SU-DHL-6 (cell line): Measurements from ENCODE around the gene UBAC2.

ENCODE experiments used
- H2AFZ ChIP-seq: fragments of 200-600 bp; sonication (generic); 2 replicates; pipeline ENCODE4 v1.6.1; 2014; ENCODE audit warnings: low read depth, mild to moderate bottlenecking, moderate library complexity, mixed read lengths, antibody characterized with exemption, low read length; ENCODE audit not compliant: severe bottlenecking
- H3F3A ChIP-seq: fragments of 200-600 bp; shearing (Covaris generic); 2 replicates; pipeline ENCODE4 v1.6.0; 2016; ENCODE audit warnings: antibody characterized with exemption, mild to moderate bottlenecking; ENCODE audit not compliant: insufficient read depth
- H3K27ac ChIP-seq: fragments of 200-600 bp; sonication (generic); 2 replicates; pipeline ENCODE4 v1.5.1; 2016; ENCODE audit warnings: low read depth, mild to moderate bottlenecking, low read length, moderate library complexity, mixed read lengths
- H3K27me3 ChIP-seq: fragments of 200-600 bp; sonication (generic), shearing (Covaris generic); 2 replicates; pipeline ENCODE4 v1.6.0; 2014; ENCODE audit warnings: mild to moderate bottlenecking, low read length
- H3K36me3 ChIP-seq: fragments of 200-600 bp; sonication (generic); 2 replicates; pipeline ENCODE4 v1.6.1; 2014; ENCODE audit warnings: mild to moderate bottlenecking, low read length, mixed read lengths
- H3K4me2 ChIP-seq: fragments of 300-600, 200-600 bp; shearing (Covaris generic), sonication (generic); 2 replicates; pipeline ENCODE4 v1.6.0; 2014; ENCODE audit warnings: low read length, low read depth, mild to moderate bottlenecking; ENCODE audit not compliant: poor library complexity, severe bottlenecking
- H3K4me3 ChIP-seq: fragments of 200-600 bp; sonication (generic); 2 replicates; pipeline ENCODE4 v1.5.1; 2014; ENCODE audit warnings: antibody characterized with exemption, low read length, mild to moderate bottlenecking, mixed read lengths; ENCODE audit not compliant: insufficient read depth, poor library complexity, severe bottlenecking
- H3K79me2 ChIP-seq: fragments of 200-600 bp; sonication (generic); 2 replicates; pipeline ENCODE4 v1.6.1; 2014; ENCODE audit warnings: mild to moderate bottlenecking, low read length, moderate library complexity; ENCODE audit not compliant: insufficient read depth
- H3K9ac ChIP-seq: fragments of 200-600 bp; sonication (generic); 2 replicates; pipeline ENCODE4 v1.7.0; 2014; ENCODE audit warnings: mild to moderate bottlenecking, low read length
- H3K9me2 ChIP-seq: fragments of 200-600 bp; sonication (generic); replicated peaks from 2 replicates; pipeline ENCODE4 v1.6.1; 2014; ENCODE audit warnings: low read length; ENCODE audit not compliant: insufficient read depth
- H3K9me3 ChIP-seq: fragments of 200-600 bp; sonication (generic); 2 replicates; pipeline ENCODE4 v1.6.1; 2014; ENCODE audit warnings: low read length, mixed read lengths; ENCODE audit not compliant: insufficient read depth
- H4K20me1 ChIP-seq: fragments of 200-600 bp; sonication (generic); 2 replicates; pipeline ENCODE4 v1.6.1; 2014; ENCODE audit warnings: low read depth, mild to moderate bottlenecking, antibody characterized with exemption, low read length, moderate library complexity, mixed read lengths
- CTCF ChIP-seq: fragments of 200-600 bp; sonication (generic); IDR thresholded peaks from one replicate; pipeline ENCODE4 v1.5.1; 2017; ENCODE audit warnings: antibody characterized with exemption, mild to moderate bottlenecking, low read length, moderate library complexity; ENCODE audit not compliant: insufficient read depth, poor library complexity, severe bottlenecking
- EZH2phosphoT487 ChIP-seq: fragments of 200-600 bp; sonication (generic), shearing (Covaris generic); conservative IDR thresholded peaks from 2 replicates; pipeline ENCODE4 v1.6.1; 2018; ENCODE audit warnings: mild to moderate bottlenecking, antibody characterized with exemption, low read length, moderate library complexity, mixed read lengths

Gene UBAC2

GRCh38 chr13:99299256-99299919 lies 98.7 kb downstream of the UBAC2 start:
- TF ChIP-seq CTCF = no peak
- no peak overlapping the region for H2AFZ ChIP-seq
- no peak overlapping the region for H3K4me3 ChIP-seq
- H3K79me2 ChIP-seq = no peaks in the 10 kb centered on the region
- no peaks in the 10 kb centered on the region for H3K9me3 ChIP-seq
- no peak overlapping the region for H3K27ac ChIP-seq
- H3K27me3 ChIP-seq = no peaks in the 10 kb centered on the region
- no peaks in the 10 kb centered on the region for H3K9me2 ChIP-seq
- no peak overlapping the region for H3K9ac ChIP-seq
- no peak overlapping the region for H3K4me2 ChIP-seq
- no peaks in the 10 kb centered on the region for H3F3A ChIP-seq
- H4K20me1 ChIP-seq = peaks cover 4% of the 10 kb centered on the region
- no peaks in the 10 kb centered on the region for H3K36me3 ChIP-seq

GRCh38 chr13:99299920-99300341 lies 99.3 kb downstream of the UBAC2 start:
- H3K4me2 ChIP-seq = no peak overlapping the region
- peaks cover 4% of the 10 kb centered on the region for H4K20me1 ChIP-seq
- TF ChIP-seq CTCF (no peak), EZH2phosphoT487 (no peak)
- no peaks in the 10 kb centered on the region for H3K36me3 ChIP-seq
- no peaks in the 10 kb centered on the region for H3K27me3 ChIP-seq
- H3K9me3 ChIP-seq = no peaks in the 10 kb centered on the region
- no peak overlapping the region for H3K4me3 ChIP-seq
- no peaks in the 10 kb centered on the region for H3F3A ChIP-seq
- H2AFZ ChIP-seq = no peak overlapping the region
- H3K9ac ChIP-seq = no peak overlapping the region
- H3K79me2 ChIP-seq = no peaks in the 10 kb centered on the region
- H3K9me2 ChIP-seq = no peaks in the 10 kb centered on the region
- no peak overlapping the region for H3K27ac ChIP-seq

- Histone ChIP-seq H4K20me1 (peaks cover 4% of the 10 kb centered on the region; the same call in 1 of the 2 replicates), H3K27me3 (no peaks in the 10 kb centered on the region), H3K27ac (no peak overlapping the region), H3K9me3 (no peaks in the 10 kb centered on the region), H3K79me2 (no peaks in the 10 kb centered on the region), H3K36me3 (no peaks in the 10 kb centered on the region), H3K4me3 (no peak overlapping the region), H3K4me2 (no peak overlapping the region), H3F3A (no peaks in the 10 kb centered on the region), H2AFZ (no peak overlapping the region), H3K9me2 (no peaks in the 10 kb centered on the region), H3K9ac (no peak overlapping the region)
- TF ChIP-seq CTCF = no peak
- no peak for TF ChIP-seq EZH2phosphoT487
Observed at GRCh38 chr13:99301056-99301838, 100.6 kb downstream of the UBAC2 start.
